Hepatocyte (in vitro differentiated cells): ENCODE data around the gene IGF2. TPM values are rescaled to one million over a fixed set of nuclear protein-coding genes. Genes with fewer than 3 reads are reported as not detected.

Experiments used
- DNase-seq: peaks from one replicate; pipeline ENCODE4 v3.0.0-alpha.2; 2016; ENCODE audit warnings: low spot score
- H2AFZ ChIP-seq: fragments of 200-600 bp; sonication (generic); 2 replicates; pipeline ENCODE4 v1.6.0; 2016; ENCODE audit warnings: antibody characterized with exemption, mild to moderate bottlenecking
- H3K27ac ChIP-seq: fragments of 200-600 bp; sonication (generic); 2 replicates; pipeline ENCODE4 v1.5.1; 2016; ENCODE audit warnings: mild to moderate bottlenecking
- H3K27me3 ChIP-seq: fragments of 200-600 bp; sonication (generic); 2 replicates; pipeline ENCODE4 v1.6.1; 2016
- H3K36me3 ChIP-seq: fragments of 200-600 bp; sonication (generic); replicated peaks from 2 replicates; pipeline ENCODE4 v1.5.1; 2016; ENCODE audit warnings: low read depth; ENCODE audit not compliant: insufficient read depth
- H3K4me1 ChIP-seq: fragments of 200-600 bp; sonication (generic); 2 replicates; pipeline ENCODE4 v1.5.1; 2016; ENCODE audit warnings: mild to moderate bottlenecking, moderate library complexity; ENCODE audit not compliant: insufficient read depth
- H3K4me2 ChIP-seq: fragments of 200-600 bp; sonication (generic); 2 replicates; pipeline ENCODE4 v1.6.0; 2016
- H3K4me3 ChIP-seq: fragments of 200-600 bp; sonication (generic); 2 replicates; pipeline ENCODE4 v1.5.1; 2016; ENCODE audit warnings: mild to moderate bottlenecking
- H3K79me2 ChIP-seq: fragments of 200-600 bp; sonication (generic); 2 replicates; pipeline ENCODE4 v1.6.0; 2017; ENCODE audit warnings: mild to moderate bottlenecking
- H3K9me2 ChIP-seq: fragments of 200-600 bp; sonication (generic); replicated peaks from 2 replicates; pipeline ENCODE4 v1.6.0; 2017; ENCODE audit warnings: mild to moderate bottlenecking; ENCODE audit not compliant: insufficient read depth
- H3K9me3 ChIP-seq: fragments of 200-600 bp; sonication (generic); 2 replicates; pipeline ENCODE4 v1.5.1; 2016; ENCODE audit warnings: low read depth, mild to moderate bottlenecking
- H4K20me1 ChIP-seq: fragments of 200-600 bp; sonication (generic); 2 replicates; pipeline ENCODE4 v1.6.0; 2016; ENCODE audit warnings: mild to moderate bottlenecking; ENCODE audit not compliant: insufficient read depth, poor library complexity, severe bottlenecking
- CTCF ChIP-seq: fragments of 200-600 bp; sonication (generic); IDR thresholded peaks from 2 replicates; pipeline ENCODE4 v1.5.1; 2016; ENCODE audit warnings: antibody characterized with exemption, mild to moderate bottlenecking; ENCODE audit not compliant: poor library complexity
- EZH2 ChIP-seq: fragments of 200-600 bp; sonication (generic); IDR thresholded peaks from 2 replicates; pipeline ENCODE4 v1.6.1; 2016; ENCODE audit warnings: antibody characterized with exemption, mild to moderate bottlenecking, borderline replicate concordance
- EZH2phosphoT487 ChIP-seq: fragments of 200-600 bp; sonication (generic); IDR thresholded peaks from one replicate; pipeline ENCODE4 v1.6.1; 2018; ENCODE audit warnings: antibody characterized with exemption, mild to moderate bottlenecking, low read depth, moderate library complexity; ENCODE audit not compliant: unreplicated experiment, severe bottlenecking
- WGBS: methylation state at CpG from one replicate; pipeline ENCODE4 v1.1.6; 2016; ENCODE audit warnings: low lambda C conversion rate; ENCODE audit errors: missing lambda C conversion rate; 5-methylcytosine and 5-hydroxymethylcytosine counted together
- polyA plus RNA-seq: library from polyadenylated mRNA; unstranded; fragments of >200 nt; fragmentation: Nextera tagmentation; extraction: Ambion mirVana; gene quantifications from 2 replicates; pipeline ENCODE4 v1.2.1, GENCODE V29; 2016
- total RNA-seq: library from RNA; depleted of rRNA; stranded (reverse); fragments of >200 nt; gene quantifications from 2 replicates; pipeline ENCODE4 v1.2.3, GENCODE V29; 2014

Gene IGF2
- total and polyA plus RNA-seq, 2 experiments from 2014 or later: 1,507 to 2,911 TPM

GRCh38 chr11:2109541-2110019 is 29.6 kb downstream of the IGF2 start:
- H3K36me3 ChIP-seq: no peaks in the 10 kb centered on the region
- WGBS: 45% methylated on average over 14 of the region's 14 CpGs
- H3K27ac ChIP-seq: peak overlapping the region; percentile 71
- no peaks in the 10 kb centered on the region for H3K9me2 ChIP-seq
- H3K79me2 ChIP-seq: no peaks in the 10 kb centered on the region
- H3K27me3 ChIP-seq: no peaks in the 10 kb centered on the region
- H3K4me3 ChIP-seq: no peak overlapping the region
- H3K4me2 ChIP-seq: no peak overlapping the region
- TF ChIP-seq EZH2: no peak
- no peak for TF ChIP-seq EZH2phosphoT487
- TF ChIP-seq CTCF: no peak
- peak overlapping the region; percentile 1 for H2AFZ ChIP-seq
- H3K9me3 ChIP-seq: no peaks in the 10 kb centered on the region
- H3K4me1 ChIP-seq: peaks cover 6% of the 10 kb centered on the region
- no peaks in the 10 kb centered on the region for H4K20me1 ChIP-seq
- no peak for DNase-seq

GRCh38 chr11:2108675-2109491 is 30.3 kb downstream of the IGF2 start:
- H3K9me3 ChIP-seq: no peaks in the 10 kb centered on the region
- no peak overlapping the region for H3K4me2 ChIP-seq
- no peak overlapping the region for H3K4me3 ChIP-seq
- no peak overlapping the region for H2AFZ ChIP-seq
- H3K9me2 ChIP-seq: no peaks in the 10 kb centered on the region
- 74% methylated on average over 22 of the region's 23 CpGs for WGBS
- H3K36me3 ChIP-seq: no peaks in the 10 kb centered on the region
- H4K20me1 ChIP-seq: no peaks in the 10 kb centered on the region
- peak overlapping the region; percentile 71 for H3K27ac ChIP-seq
- H3K4me1 ChIP-seq: peaks cover 6% of the 10 kb centered on the region
- no peak for DNase-seq
- no peaks in the 10 kb centered on the region for H3K79me2 ChIP-seq
- TF ChIP-seq EZH2phosphoT487 (no peak), CTCF (no peak), EZH2 (no peak)
- H3K27me3 ChIP-seq: no peaks in the 10 kb centered on the region

GRCh38 chr11:2107941-2108630 is 31.1 kb downstream of the IGF2 start:
- H2AFZ ChIP-seq: no peak overlapping the region
- no peak overlapping the region for H3K4me2 ChIP-seq
- H3K9me3 ChIP-seq: no peaks in the 10 kb centered on the region
- no peaks in the 10 kb centered on the region for H3K9me2 ChIP-seq
- H4K20me1 ChIP-seq: no peaks in the 10 kb centered on the region
- no peak for DNase-seq
- no peak overlapping the region for H3K4me3 ChIP-seq
- no peaks in the 10 kb centered on the region for H3K79me2 ChIP-seq
- H3K27ac ChIP-seq: no peak overlapping the region
- 98% methylated on average over 8 of the region's 8 CpGs for WGBS
- TF ChIP-seq EZH2 (no peak), CTCF (no peak), EZH2phosphoT487 (no peak)
- H3K4me1 ChIP-seq: peaks cover 6% of the 10 kb centered on the region
- H3K36me3 ChIP-seq: no peaks in the 10 kb centered on the region
- no peaks in the 10 kb centered on the region for H3K27me3 ChIP-seq
